ENCODE results near the gene PTOV1.

PTOV1 gene

DNA sequence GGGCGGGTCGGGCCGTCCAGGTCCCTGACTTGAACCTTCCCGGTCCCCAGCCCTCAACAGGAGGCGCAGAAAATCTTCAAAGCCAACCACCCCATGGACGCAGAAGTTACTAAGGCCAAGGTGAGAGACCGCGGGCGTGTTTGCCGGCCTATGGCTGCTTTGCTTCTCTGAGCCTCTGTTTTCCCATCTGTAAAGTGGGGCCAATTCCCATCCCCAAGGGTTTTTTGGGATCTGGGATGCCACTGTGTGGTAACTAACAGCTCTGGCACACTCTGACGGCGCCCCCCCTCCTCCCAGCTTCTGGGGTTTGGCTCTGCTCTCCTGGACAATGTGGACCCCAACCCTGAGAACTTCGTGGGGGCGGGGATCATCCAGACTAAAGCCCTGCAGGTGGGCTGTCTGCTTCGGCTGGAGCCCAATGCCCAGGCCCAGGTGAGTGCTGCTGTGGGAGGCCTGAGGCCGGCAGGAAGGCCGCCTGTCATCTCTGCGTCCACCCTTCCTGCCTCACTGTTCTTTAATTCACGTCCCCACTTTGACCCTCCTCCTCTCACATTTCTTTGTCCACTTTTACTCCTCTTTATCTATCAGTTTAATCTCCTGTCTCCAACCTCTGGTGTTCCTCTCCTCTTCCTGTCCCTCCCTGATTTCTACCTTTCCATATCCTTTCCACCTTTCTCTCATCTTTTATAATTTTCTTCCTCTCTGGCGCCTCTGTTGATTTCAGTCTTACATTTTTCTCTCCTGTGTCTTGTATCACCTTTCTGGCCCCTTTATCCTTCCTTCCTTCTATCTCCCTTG is 44.9 kb upstream of the PTOV1 start:
- H3K23ac ChIP-seq (ENCODE audit: low read length) = no peak overlapping the region
- no peak overlapping the region for H2BK15ac ChIP-seq (replicated peaks; ENCODE audit: low read depth)
- no peaks in the 10 kb centered on the region for H3K36me3 ChIP-seq (ENCODE audit: control insufficient read depth, insufficient read depth, low read length)
- H3K4ac ChIP-seq (ENCODE audit: low read depth, low read length) = no peak overlapping the region
- no peaks in the 10 kb centered on the region for H3K79me1 ChIP-seq (ENCODE audit: low read length)
- no peak overlapping the region for H3K9ac ChIP-seq (ENCODE audit: low read length)
- H3K56ac ChIP-seq (ENCODE audit: low read length) = no peak overlapping the region
- peaks cover 4% of the 10 kb centered on the region for H3K4me1 ChIP-seq (ENCODE audit: control insufficient read depth, low read depth, low read length)
- H3K18ac ChIP-seq (ENCODE audit: low read length) = no peak overlapping the region
- no peak overlapping the region for H2BK120ac ChIP-seq (ENCODE audit: low read depth, low read length)
- 100% methylated on average over 1 of the region's 20 CpGs for WGBS (ENCODE audit: extremely low coverage, insufficient coverage, low lambda C conversion rate)
- no peak overlapping the region for H3K4me2 ChIP-seq (ENCODE audit: low read length)
- no peak overlapping the region for H4K8ac ChIP-seq (ENCODE audit: low read depth, low read length)
- no peak overlapping the region for H3K27ac ChIP-seq (ENCODE audit: low read depth, low read length)
- no peaks in the 10 kb centered on the region for H3K27me3 ChIP-seq (ENCODE audit: insufficient read depth, low read length, poor library complexity)
- no peak overlapping the region for H2BK5ac ChIP-seq (ENCODE audit: low read length)
- DNase-seq = no peak
- no peaks in the 10 kb centered on the region for H3K79me2 ChIP-seq (ENCODE audit: control insufficient read depth, insufficient read depth, low read length)
- no peak overlapping the region for H2AK5ac ChIP-seq (ENCODE audit: low read length)
- no peak overlapping the region for H4K5ac ChIP-seq (ENCODE audit: low read length)
- no peak overlapping the region for H3K4me3 ChIP-seq (ENCODE audit: low read length)

DNA sequence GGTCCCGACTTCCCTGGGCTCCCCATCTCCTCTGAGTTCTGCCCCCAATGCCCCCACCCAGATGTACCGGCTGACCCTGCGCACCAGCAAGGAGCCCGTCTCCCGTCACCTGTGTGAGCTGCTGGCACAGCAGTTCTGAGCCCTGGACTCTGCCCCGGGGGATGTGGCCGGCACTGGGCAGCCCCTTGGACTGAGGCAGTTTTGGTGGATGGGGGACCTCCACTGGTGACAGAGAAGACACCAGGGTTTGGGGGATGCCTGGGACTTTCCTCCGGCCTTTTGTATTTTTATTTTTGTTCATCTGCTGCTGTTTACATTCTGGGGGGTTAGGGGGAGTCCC is 44.4 kb upstream of the PTOV1 start:
- Histone ChIP-seq H2AK5ac (ENCODE audit: low read length) (no peak overlapping the region), H3K23ac (ENCODE audit: low read length) (no peak overlapping the region), H2BK5ac (ENCODE audit: low read length) (no peak overlapping the region), H3K79me2 (ENCODE audit: control insufficient read depth, insufficient read depth, low read length) (no peaks in the 10 kb centered on the region), H3K56ac (ENCODE audit: low read length) (no peak overlapping the region), H3K9ac (ENCODE audit: low read length) (no peak overlapping the region), H3K27me3 (ENCODE audit: insufficient read depth, low read length, poor library complexity) (no peaks in the 10 kb centered on the region), H4K5ac (ENCODE audit: low read length) (no peak overlapping the region), H3K4me2 (ENCODE audit: low read length) (no peak overlapping the region), H3K4ac (ENCODE audit: low read depth, low read length) (no peak overlapping the region), H4K8ac (ENCODE audit: low read depth, low read length) (no peak overlapping the region), H2BK15ac (replicated peaks; ENCODE audit: low read depth) (no peak overlapping the region), H3K4me1 (ENCODE audit: control insufficient read depth, low read depth, low read length) (peaks cover 4% of the 10 kb centered on the region), H3K36me3 (ENCODE audit: control insufficient read depth, insufficient read depth, low read length) (no peaks in the 10 kb centered on the region), H3K79me1 (ENCODE audit: low read length) (no peaks in the 10 kb centered on the region), H3K27ac (ENCODE audit: low read depth, low read length) (no peak overlapping the region), H2BK120ac (ENCODE audit: low read depth, low read length) (no peak overlapping the region), H3K18ac (ENCODE audit: low read length) (no peak overlapping the region), H3K4me3 (ENCODE audit: low read length) (no peak overlapping the region)
- WGBS (ENCODE audit: extremely low coverage, insufficient coverage, low lambda C conversion rate) = no CpG with 5 or more reads among the region's 8 CpGs
- DNase-seq = no peak

- Histone ChIP-seq H2AK5ac (ENCODE audit: low read length) (no peak overlapping the region), H3K18ac (ENCODE audit: low read length) (no peak overlapping the region), H2BK5ac (ENCODE audit: low read length) (no peak overlapping the region), H3K4me2 (ENCODE audit: low read length) (no peak overlapping the region), H3K23ac (ENCODE audit: low read length) (no peak overlapping the region), H3K4me3 (ENCODE audit: low read length) (no peak overlapping the region), H3K56ac (ENCODE audit: low read length) (no peak overlapping the region), H3K27me3 (ENCODE audit: insufficient read depth, low read length, poor library complexity) (no peaks in the 10 kb centered on the region), H3K9ac (ENCODE audit: low read length) (no peak overlapping the region), H3K36me3 (ENCODE audit: control insufficient read depth, insufficient read depth, low read length) (no peaks in the 10 kb centered on the region), H3K79me2 (ENCODE audit: control insufficient read depth, insufficient read depth, low read length) (no peaks in the 10 kb centered on the region), H2BK15ac (replicated peaks; ENCODE audit: low read depth) (no peak overlapping the region), H2BK120ac (ENCODE audit: low read depth, low read length) (no peak overlapping the region), H3K79me1 (ENCODE audit: low read length) (no peaks in the 10 kb centered on the region), H3K4me1 (ENCODE audit: control insufficient read depth, low read depth, low read length) (peaks cover 4% of the 10 kb centered on the region), H4K5ac (ENCODE audit: low read length) (no peak overlapping the region), H4K8ac (ENCODE audit: low read depth, low read length) (no peak overlapping the region), H3K27ac (ENCODE audit: low read depth, low read length) (no peak overlapping the region), H3K4ac (ENCODE audit: low read depth, low read length) (no peak overlapping the region)
- no peak for DNase-seq
- no CpG with 5 or more reads among the region's 18 CpGs for WGBS (ENCODE audit: extremely low coverage, insufficient coverage, low lambda C conversion rate)
Measured at GRCh38 chr19:49807058-49807903, 43.7 kb upstream of the PTOV1 start.

- H2AK5ac ChIP-seq (ENCODE audit: low read length) = no peak overlapping the region
- peak overlapping the region; percentile 0 for H3K4me2 ChIP-seq (ENCODE audit: low read length)
- H3K27ac ChIP-seq (ENCODE audit: low read depth, low read length) = no peak overlapping the region
- H3K4ac ChIP-seq (ENCODE audit: low read depth, low read length) = no peak overlapping the region
- no peak overlapping the region for H3K56ac ChIP-seq (ENCODE audit: low read length)
- no peak overlapping the region for H2BK15ac ChIP-seq (replicated peaks; ENCODE audit: low read depth)
- no peak overlapping the region for H2BK120ac ChIP-seq (ENCODE audit: low read depth, low read length)
- H3K79me1 ChIP-seq (ENCODE audit: low read length) = no peaks in the 10 kb centered on the region
- H3K36me3 ChIP-seq (ENCODE audit: control insufficient read depth, insufficient read depth, low read length) = no peaks in the 10 kb centered on the region
- H3K18ac ChIP-seq (ENCODE audit: low read length) = no peak overlapping the region
- H4K8ac ChIP-seq (ENCODE audit: low read depth, low read length) = no peak overlapping the region
- no peak overlapping the region for H2BK5ac ChIP-seq (ENCODE audit: low read length)
- no peaks in the 10 kb centered on the region for H3K79me2 ChIP-seq (ENCODE audit: control insufficient read depth, insufficient read depth, low read length)
- no peak overlapping the region for H3K23ac ChIP-seq (ENCODE audit: low read length)
- no peak overlapping the region for H3K4me3 ChIP-seq (ENCODE audit: low read length)
- no peak for DNase-seq
- WGBS (ENCODE audit: extremely low coverage, insufficient coverage, low lambda C conversion rate) = no CpG with 5 or more reads among the region's 20 CpGs
- peak overlapping the region; percentile 23 for H3K9ac ChIP-seq (ENCODE audit: low read length)
- peaks cover 4% of the 10 kb centered on the region for H3K4me1 ChIP-seq (ENCODE audit: control insufficient read depth, low read depth, low read length)
- H4K5ac ChIP-seq (ENCODE audit: low read length) = no peak overlapping the region
- no peaks in the 10 kb centered on the region for H3K27me3 ChIP-seq (ENCODE audit: insufficient read depth, low read length, poor library complexity)
Measured at GRCh38 chr19:49807904-49808675, 42.9 kb upstream of the PTOV1 start.

GRCh38 chr19:49808711-49809159 is 42.2 kb upstream of the PTOV1 start:
- H3K79me1 ChIP-seq (ENCODE audit: low read length) = no peaks in the 10 kb centered on the region
- H3K4me1 ChIP-seq (ENCODE audit: control insufficient read depth, low read depth, low read length) = peaks cover 4% of the 10 kb centered on the region
- H3K4me2 ChIP-seq (ENCODE audit: low read length) = peak overlapping the region; percentile 82
- H3K4me3 ChIP-seq (ENCODE audit: low read length) = no peak overlapping the region
- no peak overlapping the region for H3K4ac ChIP-seq (ENCODE audit: low read depth, low read length)
- no peak overlapping the region for H3K23ac ChIP-seq (ENCODE audit: low read length)
- H3K18ac ChIP-seq (ENCODE audit: low read length) = no peak overlapping the region
- H4K8ac ChIP-seq (ENCODE audit: low read depth, low read length) = no peak overlapping the region
- no CpG with 5 or more reads among the region's 31 CpGs for WGBS (ENCODE audit: extremely low coverage, insufficient coverage, low lambda C conversion rate)
- H3K56ac ChIP-seq (ENCODE audit: low read length) = peak overlapping the region; percentile 75
- no peak overlapping the region for H2AK5ac ChIP-seq (ENCODE audit: low read length)
- no peak overlapping the region for H2BK120ac ChIP-seq (ENCODE audit: low read depth, low read length)
- H2BK5ac ChIP-seq (ENCODE audit: low read length) = no peak overlapping the region
- H3K27ac ChIP-seq (ENCODE audit: low read depth, low read length) = no peak overlapping the region
- DNase-seq = peak; percentile 96
- no peaks in the 10 kb centered on the region for H3K79me2 ChIP-seq (ENCODE audit: control insufficient read depth, insufficient read depth, low read length)
- H2BK15ac ChIP-seq (replicated peaks; ENCODE audit: low read depth) = no peak overlapping the region
- H4K5ac ChIP-seq (ENCODE audit: low read length) = no peak overlapping the region
- no peaks in the 10 kb centered on the region for H3K27me3 ChIP-seq (ENCODE audit: insufficient read depth, low read length, poor library complexity)
- H3K9ac ChIP-seq (ENCODE audit: low read length) = peak overlapping the region; percentile 74
- H3K36me3 ChIP-seq (ENCODE audit: control insufficient read depth, insufficient read depth, low read length) = no peaks in the 10 kb centered on the region
